Measurements from ENCODE around the gene ZFP14.
"Not testable (repeated sequence)": the region's sequence is repeated elsewhere in the genome, so short reads cannot be mapped to it uniquely, and the experiment has no call there.

The ZFP14 gene

DNA sequence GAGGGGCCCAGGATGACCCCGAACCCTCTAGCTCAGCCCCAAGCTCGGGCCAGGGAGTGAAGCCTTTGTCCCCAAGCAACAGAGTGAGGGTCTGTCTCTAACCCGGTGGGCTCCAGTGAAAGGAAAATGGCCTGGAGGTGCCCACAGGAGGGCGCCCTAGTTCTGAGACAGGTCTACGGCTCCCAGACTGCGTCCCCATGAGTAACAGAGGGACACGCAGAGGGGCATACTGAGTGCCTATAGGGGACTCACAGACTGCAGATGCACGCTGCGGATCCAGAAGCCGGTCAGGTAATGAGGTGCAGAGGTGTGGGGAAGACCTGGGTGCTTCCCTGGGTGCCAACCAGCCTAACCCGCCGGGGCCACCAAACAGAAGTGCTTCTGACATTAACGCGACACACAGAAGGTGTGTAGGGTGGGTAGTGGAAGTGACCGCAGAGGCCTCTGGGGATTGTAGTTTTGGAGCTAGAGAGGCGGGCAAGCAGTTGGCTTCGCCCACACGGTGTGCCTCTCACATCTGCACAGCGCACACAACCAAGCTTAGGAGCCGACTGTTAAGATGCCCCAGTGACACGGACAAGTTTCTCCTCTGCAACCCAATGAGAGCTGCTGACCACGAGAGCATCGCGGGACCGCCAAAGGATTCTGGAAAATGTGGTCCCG lies 67.8 kb downstream of the ZFP14 start:
- not testable (repeated sequence) for DNase-seq (ENCODE audit: low spot score)

DNA sequence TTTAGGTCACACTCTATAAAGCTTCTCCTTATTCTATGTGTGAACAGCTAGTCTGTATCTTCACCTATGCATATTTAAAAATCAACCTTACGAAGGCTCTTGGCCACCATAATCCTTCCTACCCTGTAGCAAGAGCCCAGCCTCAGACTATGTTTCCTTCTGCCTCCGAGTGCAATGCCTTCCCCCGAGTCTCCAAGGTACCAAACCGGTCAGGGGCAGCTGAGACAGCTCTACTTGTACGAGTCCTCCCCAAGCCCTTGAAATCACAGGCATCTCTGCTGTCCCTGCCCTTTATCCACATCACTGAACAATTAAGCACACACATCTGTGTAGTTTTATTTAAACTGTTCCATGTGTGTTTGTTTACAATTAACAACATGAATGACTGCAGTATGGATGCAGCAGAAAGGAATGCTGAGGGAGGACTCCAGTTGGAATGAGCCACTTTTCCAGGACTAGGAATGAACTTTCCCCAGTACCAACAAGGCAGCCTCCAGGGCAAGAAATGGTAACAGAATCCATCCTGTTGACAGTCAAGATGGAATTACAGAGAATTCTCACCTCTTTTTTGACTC lies 68.5 kb downstream of the ZFP14 start:
- not testable (repeated sequence) for DNase-seq (ENCODE audit: low spot score)

DNA sequence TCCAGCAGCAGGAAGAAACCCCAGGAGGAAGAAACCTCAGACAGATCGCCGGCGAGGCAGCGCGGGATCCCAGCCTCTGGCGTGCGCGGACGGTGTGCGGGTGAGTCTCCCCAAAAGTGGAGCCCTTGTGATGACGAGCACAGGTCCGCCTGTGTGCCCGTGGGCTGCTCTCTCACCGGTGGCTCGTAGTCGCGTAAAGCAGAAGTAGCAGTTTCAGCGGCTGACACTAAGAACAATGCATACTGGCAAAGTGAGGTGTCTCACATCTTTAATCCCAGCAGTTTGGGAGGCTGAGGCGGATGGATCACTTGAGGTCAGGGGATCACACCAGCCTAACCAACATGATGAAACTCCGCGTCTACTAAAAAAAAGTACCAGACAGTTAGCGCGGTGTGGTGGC lies 69.2 kb downstream of the ZFP14 start:
- not testable (repeated sequence) for DNase-seq (ENCODE audit: low spot score)

DNA sequence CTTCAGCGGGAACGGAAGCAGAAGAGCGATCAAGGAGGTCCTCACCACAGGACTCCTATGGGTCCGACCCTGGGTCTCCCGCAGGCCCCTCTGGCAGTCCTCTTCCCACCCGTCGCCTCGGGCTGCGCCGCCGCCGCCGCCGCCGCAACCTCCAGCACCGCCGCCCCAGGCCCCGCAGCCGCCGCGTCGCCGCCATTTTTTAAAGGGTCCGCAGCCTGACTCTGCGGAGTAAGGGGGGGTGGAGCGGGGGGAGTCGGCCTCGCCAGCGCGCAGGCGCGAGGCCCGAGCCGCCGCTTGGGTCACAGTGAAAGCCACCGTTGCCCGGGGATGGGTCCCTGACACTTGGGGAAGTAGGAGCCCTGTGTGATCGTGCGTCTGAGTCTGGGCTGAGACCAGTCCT lies 69.7 kb downstream of the ZFP14 start:
- DNase-seq (ENCODE audit: low spot score), result not testable (repeated sequence)

DNA sequence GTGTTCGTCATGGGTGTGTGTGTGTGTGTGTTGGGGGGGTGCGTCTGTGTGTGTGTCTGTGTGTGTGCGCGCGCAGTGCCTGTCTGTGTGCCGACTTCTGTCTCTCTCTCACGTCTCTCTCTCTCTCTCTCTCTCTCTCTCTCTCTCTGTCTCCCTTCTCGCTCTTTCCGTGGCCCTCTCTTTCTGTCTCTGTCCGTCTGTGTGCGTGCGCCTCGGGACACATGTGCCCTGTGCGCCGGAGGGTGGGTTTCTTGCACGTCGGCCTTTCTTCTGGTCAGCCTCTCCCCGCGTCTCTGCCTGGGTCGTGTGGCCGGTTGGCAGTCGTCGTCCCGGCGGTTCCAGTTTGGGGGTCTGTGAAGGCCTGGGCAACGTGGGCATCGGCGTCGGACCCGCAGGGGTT lies 86.7 kb downstream of the ZFP14 start:
- not testable (repeated sequence) for DNase-seq (ENCODE audit: low spot score)

Data from GM20000 (cell line).